ENCODE results near the gene FBLN1. TPM values are rescaled to one million over a fixed set of nuclear protein-coding genes. Genes with fewer than 3 reads are reported as not detected.

The FBLN1 gene
- total and polyA plus RNA-seq, 2 of the 13 experiments (the other 11 are each of a cell fraction or from before 2014, with no cell fraction given), result 37.3 to 103 TPM

GRCh38 chr22:45553351-45554039, 50.8 kb downstream of the FBLN1 start:
- 29% methylated on average over 11 of the region's 23 CpGs for WGBS (ENCODE audit: low lambda C conversion rate)
- peak; percentile 82 for ATAC-seq
- Histone ChIP-seq H3K9me3 (ENCODE audit: low read length) (no peaks in the 10 kb centered on the region), H3K27me3 (ENCODE audit: control insufficient read depth in 1 of 2, insufficient read depth in 2 of 2, low read length in 2 of 2) (no peaks in the 10 kb centered on the region), H3K27ac (ENCODE audit: extremely low read length, insufficient read depth, low read length) (peak overlapping the region; percentile 43), H3K9ac (ENCODE audit: insufficient read depth, low read depth, low read length) (no peak overlapping the region), H3K36me3 (replicated peaks in 1 of 2; ENCODE audit: control insufficient read depth in 1 of 2, insufficient read depth in 2 of 2, low read length in 2 of 2) (peaks cover 10 to 13% of the 10 kb centered on the region in 2 experiments; a peak in 3 of 5 replicates), H3K4me3 (replicated peaks in 1 of 3; ENCODE audit: insufficient read depth in 1 of 3, low read depth in 2 of 3, low read length in 3 of 3) (no peak overlapping the region; a peak in 1 of 6 replicates), H3K4me1 (ENCODE audit: insufficient read depth, low read length) (peaks cover 31% of the 10 kb centered on the region), H3K4me2 (ENCODE audit: low read depth, low read length) (peak overlapping the region; percentile 45; the same call in 1 of the 2 replicates), H2AFZ (ENCODE audit: low read length) (no peak overlapping the region), H3K79me2 (ENCODE audit: insufficient read depth, low read length) (no peaks in the 10 kb centered on the region), H4K20me1 (ENCODE audit: insufficient read depth, low read length) (no peaks in the 10 kb centered on the region)
- peak; percentile 73 for DNase-seq (ENCODE audit: low spot score)
- ChIA-PET CTCF (ENCODE audit: low intra/inter-chr PET ratio, low total read pairs) (interaction anchor here (1.8 to 2.3 kb wide), 3 partner anchors 112 to 285 kb away, joined by 6 to 32 read pairs (median 8); no protein-coding TSS in a partner anchor), POLR2A (interaction anchor here (1.1 to 1.5 kb wide), 2 partner anchors 50 to 112 kb away, joined by 4 to 6 read pairs; no protein-coding TSS in a partner anchor)
- peak; percentile 79 for FAIRE-seq
- in situ Hi-C loops (cut with HindIII; ENCODE audit: extremely low pct_ligation_motif_present, low pct_unique_long_range_greater_than_20kb) (loop anchor here (5.0 kb wide), 2 partner anchors 111 to 286 kb away; no protein-coding TSS in a partner anchor), intact Hi-C loops (cut with micrococcal nuclease; ENCODE audit: unreplicated experiment) (loop anchor here (1.0 to 10.0 kb wide), 3 partner anchors 49 to 289 kb away; partner anchors contain the start of gene FBLN1)
- BruUV-seq (replicated peaks), result no TSS peak
- no peak for TF ChIP-seq ZNF605 (CRISPR knock-in tag; IDR thresholded peaks at IDR 0.05)
- TF ChIP-seq KDM6A (CRISPR knock-in tag; IDR thresholded peaks at IDR 0.05; ENCODE audit: low read depth), result no peak
- no peak for TF ChIP-seq MBNL3 (CRISPR knock-in tag; conservative IDR thresholded peaks at IDR 0.05)
- no peak for TF ChIP-seq ZNF460 (CRISPR knock-in tag; IDR thresholded peaks at IDR 0.05; ENCODE audit: borderline replicate concordance)
- no peak for TF ChIP-seq FUBP1 (CRISPR knock-in tag; IDR thresholded peaks at IDR 0.05; ENCODE audit: borderline replicate concordance)
- no peak for TF ChIP-seq ZNF557 (CRISPR knock-in tag; IDR thresholded peaks at IDR 0.05)
- TF ChIP-seq ZNF503 (CRISPR knock-in tag; IDR thresholded peaks at IDR 0.05), result no peak
- TF ChIP-seq ZNF850 (CRISPR knock-in tag; conservative IDR thresholded peaks at IDR 0.05), result no peak
- TF ChIP-seq, protein P1, sequence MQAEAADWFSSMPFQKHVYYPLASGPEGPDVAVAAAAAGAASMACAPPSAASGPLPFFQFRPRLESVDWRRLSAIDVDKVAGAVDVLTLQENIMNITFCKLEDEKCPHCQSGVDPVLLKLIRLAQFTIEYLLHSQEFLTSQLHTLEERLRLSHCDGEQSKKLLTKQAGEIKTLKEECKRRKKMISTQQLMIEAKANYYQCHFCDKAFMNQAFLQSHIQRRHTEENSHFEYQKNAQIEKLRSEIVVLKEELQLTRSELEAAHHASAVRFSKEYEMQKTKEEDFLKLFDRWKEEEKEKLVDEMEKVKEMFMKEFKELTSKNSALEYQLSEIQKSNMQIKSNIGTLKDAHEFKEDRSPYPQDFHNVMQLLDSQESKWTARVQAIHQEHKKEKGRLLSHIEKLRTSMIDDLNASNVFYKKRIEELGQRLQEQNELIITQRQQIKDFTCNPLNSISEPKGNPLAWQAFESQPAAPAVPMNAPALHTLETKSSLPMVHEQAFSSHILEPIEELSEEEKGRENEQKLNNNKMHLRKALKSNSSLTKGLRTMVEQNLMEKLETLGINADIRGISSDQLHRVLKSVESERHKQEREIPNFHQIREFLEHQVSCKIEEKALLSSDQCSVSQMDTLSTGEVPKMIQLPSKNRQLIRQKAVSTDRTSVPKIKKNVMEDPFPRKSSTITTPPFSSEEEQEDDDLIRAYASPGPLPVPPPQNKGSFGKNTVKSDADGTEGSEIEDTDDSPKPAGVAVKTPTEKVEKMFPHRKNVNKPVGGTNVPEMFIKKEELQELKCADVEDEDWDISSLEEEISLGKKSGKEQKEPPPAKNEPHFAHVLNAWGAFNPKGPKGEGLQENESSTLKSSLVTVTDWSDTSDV (CRISPR knock-in tag; IDR thresholded peaks at IDR 0.05), result no peak
- no peak for TF ChIP-seq PRPF4 (IDR thresholded peaks at IDR 0.05; ENCODE audit: low read depth, low read length, poor library complexity, severe bottlenecking)
- no peak for TF ChIP-seq ZNF20 (CRISPR knock-in tag; IDR thresholded peaks at IDR 0.05)
- no peak for TF ChIP-seq TIGD3 (CRISPR knock-in tag; IDR thresholded peaks at IDR 0.05; ENCODE audit: borderline replicate concordance)
- no peak for TF ChIP-seq LCORL (IDR thresholded peaks at IDR 0.05)
- peak; percentile 89 for TF ChIP-seq LCORL (CRISPR knock-in tag; IDR thresholded peaks at IDR 0.05)
- TF ChIP-seq ZNF138 (CRISPR knock-in tag; IDR thresholded peaks at IDR 0.05; ENCODE audit: low read depth), result no peak
- TF ChIP-seq FOXK1 (CRISPR knock-in tag; IDR thresholded peaks at IDR 0.05; ENCODE audit: borderline replicate concordance, low read depth), result peak; percentile 27; the same call in 1 of the 2 replicates

Data from HepG2 (cell line).